HCT116 (cell line): Measurements from ENCODE around the gene LARP1. TPM values are rescaled to one million over a fixed set of nuclear protein-coding genes. Genes with fewer than 3 reads are reported as not detected.

Source experiments
- ATAC-seq: fragments of 200-7000 bp; cut with Tn5 transposase; 2 replicates; pipeline ENCODE4 v1.9.1; 2020; ENCODE audit warnings: mild to moderate bottlenecking, moderate library complexity
- BruUV-seq: library from RNA; stranded (reverse); fragments of 400-500 nt; replicated peaks from 2 replicates; lab custom pipeline; 2021; lab: Mats Ljungman, UMichigan
- CTCF ChIA-PET: fragments of 300-600 bp; sonication (Branson Sonifier 250); formaldehyde crosslinking; loops from one replicate; lab custom pipeline; 2021; ENCODE audit warnings: antibody characterized with exemption; lab: Charles Lee
- POLR2A ChIA-PET: fragments of 300-600, 350-600 bp; sonication (Branson Sonifier 250); formaldehyde crosslinking; loops from one replicate; lab custom pipeline; 2021; ENCODE audit warnings: antibody characterized with exemption; lab: Charles Lee
- RAD21 ChIA-PET, 2 experiments: fragments of 300-600 bp; sonication (Branson Sonifier 250); formaldehyde crosslinking; loops; one replicate each; lab custom pipeline; 2023; ENCODE audit warnings: low total read pairs in 2 of 2; ENCODE audit not compliant: uncharacterized antibody in 2 of 2, unreplicated experiment in 2 of 2, low non-redundant PET in 1 of 2; lab: Charles Lee
- DNase-seq: peaks from one replicate; pipeline ENCODE4 v3.0.0-alpha.2; 2010; ENCODE audit warnings: low read depth, low spot score
- H2AFZ ChIP-seq: fragments of 200-600 bp; shearing (Covaris generic), sonication (generic); 2 replicates; pipeline ENCODE4 v1.6.1; 2017; ENCODE audit warnings: low read depth, mixed run types, mixed read lengths, antibody characterized with exemption, low read length; ENCODE audit not compliant: poor library complexity, severe bottlenecking
- H3K27ac ChIP-seq: 2 replicates; pipeline ENCODE4 v1.5.1; 2012; ENCODE audit warnings: low read depth, low read length
- H3K27me3 ChIP-seq: fragments of 200-600 bp; sonication (generic); 2 replicates; pipeline ENCODE4 v1.6.1; 2016; ENCODE audit warnings: mixed run types, low read length, mixed read lengths; ENCODE audit not compliant: insufficient read depth
- H3K36me3 ChIP-seq, 2 experiments: fragments of 200-500 bp in 1 of 2; fragments of 200-600 bp in 1 of 2; sonication (Bioruptor generic) in 1 of 2; sonication (generic) in 1 of 2; 2 replicates each; pipeline versions ENCODE4 v1.5.1 to v1.6.1; 2014 to 2016; ENCODE audit warnings: low read length in 2 of 2, inconsistent platforms in 1 of 2, mixed read lengths in 1 of 2, mixed run types in 1 of 2; ENCODE audit not compliant: insufficient read depth in 2 of 2, control insufficient read depth in 1 of 2
- H3K4me1 ChIP-seq, 2 experiments: fragments of 200-600 bp in 1 of 2; sonication (generic) in 1 of 2; 2 replicates each; pipeline versions ENCODE4 v1.5.1 to v1.6.1; 2012 to 2017; ENCODE audit warnings: low read length in 2 of 2, inconsistent platforms in 1 of 2, mild to moderate bottlenecking in 1 of 2, mixed read lengths in 1 of 2, mixed run types in 1 of 2, moderate library complexity in 1 of 2; ENCODE audit not compliant: insufficient read depth in 2 of 2, control insufficient read depth in 1 of 2
- H3K4me2 ChIP-seq: fragments of 200-600 bp; sonication (generic); 2 replicates; pipeline ENCODE4 v1.6.1; 2017; ENCODE audit warnings: mixed run types, low read length, mixed read lengths
- H3K4me3 ChIP-seq, 2 experiments: fragments of 200-600 bp in 1 of 2; sonication (generic) in 1 of 2; replicated peaks in 1 of 2; 2 replicates each; pipeline ENCODE4 v1.5.1; 2011 to 2016; ENCODE audit warnings: low read length in 2 of 2, control low read depth in 1 of 2, low read depth in 1 of 2, mild to moderate bottlenecking in 1 of 2, mixed read lengths in 1 of 2, mixed run types in 1 of 2
- H3K79me2 ChIP-seq: fragments of 200-600 bp; sonication (generic); 2 replicates; pipeline ENCODE4 v1.6.1; 2017; ENCODE audit warnings: mild to moderate bottlenecking, mixed run types, low read length, moderate library complexity, mixed read lengths; ENCODE audit not compliant: insufficient read depth
- H3K9ac ChIP-seq: fragments of 200-600 bp; sonication (generic); 2 replicates; pipeline ENCODE4 v1.6.1; 2016; ENCODE audit warnings: low read length, mixed read lengths
- H3K9me2 ChIP-seq: fragments of 200-600 bp; sonication (generic), shearing (Covaris generic); 2 replicates; pipeline ENCODE4 v1.6.1; 2017; ENCODE audit warnings: mixed run types, mild to moderate bottlenecking, moderate library complexity; ENCODE audit not compliant: insufficient read depth
- H3K9me3 ChIP-seq, 2 experiments: fragments of 200-500 bp in 1 of 2; fragments of 200-600 bp in 1 of 2; sonication (Bioruptor generic) in 1 of 2; sonication (generic) in 1 of 2; 2 replicates each; pipeline ENCODE4 v1.6.1; 2014 to 2017; ENCODE audit warnings: low read length in 2 of 2, mixed read lengths in 2 of 2, inconsistent platforms in 1 of 2, low read depth in 1 of 2, mild to moderate bottlenecking in 1 of 2, mixed run types in 1 of 2, moderate library complexity in 1 of 2; ENCODE audit not compliant: control insufficient read depth in 1 of 2, insufficient read depth in 1 of 2
- H4K20me1 ChIP-seq: fragments of 200-600 bp; sonication (generic), shearing (Covaris generic); 2 replicates; pipeline ENCODE4 v1.6.1; 2017; ENCODE audit warnings: mixed run types, mild to moderate bottlenecking, moderate library complexity; ENCODE audit not compliant: insufficient read depth
- ATF3 ChIP-seq: IDR thresholded peaks from 2 replicates; pipeline ENCODE4 v1.6.1; 2012
- CEBPB ChIP-seq: IDR thresholded peaks from 2 replicates; pipeline ENCODE4 v1.6.1; 2012; ENCODE audit warnings: low read depth
- CTCF ChIP-seq, 3 experiments: fragments of 200-600 bp in 1 of 3; sonication (generic) in 1 of 3; IDR thresholded peaks in 2 of 3; conservative IDR thresholded peaks in 1 of 3; 2 replicates each; pipeline ENCODE4 v1.5.1; 2012 to 2017; ENCODE audit warnings: low read depth in 2 of 3, low read length in 2 of 3, antibody characterized with exemption in 1 of 3, borderline replicate concordance in 1 of 3, control low read depth in 1 of 3, mild to moderate bottlenecking in 1 of 3, mixed read lengths in 1 of 3, mixed run types in 1 of 3, moderate library complexity in 1 of 3; ENCODE audit not compliant: insufficient read depth in 1 of 3
- EGR1 ChIP-seq: IDR thresholded peaks from 2 replicates; pipeline ENCODE4 v1.6.1; 2012; ENCODE audit warnings: low read depth
- ELF1 ChIP-seq: IDR thresholded peaks from 2 replicates; pipeline ENCODE4 v1.6.1; 2012; ENCODE audit warnings: low read depth, borderline replicate concordance
- EZH2 ChIP-seq: fragments of 200-600 bp; sonication (generic); IDR thresholded peaks from 2 replicates; pipeline ENCODE4 v1.6.1; 2017; ENCODE audit warnings: antibody characterized with exemption, mixed run types
- EZH2phosphoT487 ChIP-seq: fragments of 200-600 bp; IDR thresholded peaks from 2 replicates; pipeline ENCODE4 v1.6.1; 2018; ENCODE audit warnings: antibody characterized with exemption, borderline replicate concordance
- POLR2A ChIP-seq: IDR thresholded peaks from 2 replicates; pipeline ENCODE4 v1.7.0; 2011; ENCODE audit warnings: borderline replicate concordance; ENCODE audit not compliant: insufficient read depth, insufficient read length; ENCODE audit errors: extremely low read depth
- POLR2AphosphoS5 ChIP-seq: IDR thresholded peaks from 2 replicates; pipeline ENCODE4 v1.6.1; 2011; ENCODE audit warnings: mild to moderate bottlenecking, low read depth, low read length, moderate library complexity
- RAD21 ChIP-seq: IDR thresholded peaks from 2 replicates; pipeline ENCODE4 v1.6.1; 2012; ENCODE audit warnings: low read depth, mild to moderate bottlenecking
- SIN3A ChIP-seq: IDR thresholded peaks from 2 replicates; pipeline ENCODE4 v1.6.1; 2012; ENCODE audit warnings: low read depth
- SP1 ChIP-seq: IDR thresholded peaks from 2 replicates; pipeline ENCODE4 v1.6.1; 2012; ENCODE audit warnings: low read depth
- SRF ChIP-seq: IDR thresholded peaks from 2 replicates; pipeline ENCODE4 v1.6.1; 2012; ENCODE audit warnings: low read depth
- TCF7L2 ChIP-seq: IDR thresholded peaks from 2 replicates; pipeline ENCODE4 v1.7.0; 2011; ENCODE audit warnings: borderline replicate concordance, inconsistent platforms; ENCODE audit not compliant: insufficient read depth, insufficient read length; ENCODE audit errors: extremely low read depth
- YY1 ChIP-seq: IDR thresholded peaks from 2 replicates; pipeline ENCODE4 v1.6.1; 2011; ENCODE audit warnings: low read length, low read depth, moderate library complexity, mild to moderate bottlenecking; ENCODE audit not compliant: insufficient replicate concordance; ENCODE audit errors: extremely low read depth
- ZBTB33 ChIP-seq: IDR thresholded peaks from 2 replicates; pipeline ENCODE4 v1.6.1; 2011; ENCODE audit warnings: mild to moderate bottlenecking, low read length, moderate library complexity; ENCODE audit not compliant: insufficient replicate concordance; ENCODE audit errors: extremely low read depth
- intact Hi-C: fragments of 100-400 bp; cut with micrococcal nuclease; formaldehyde crosslinking; loops from 2 replicates; pipeline ENCODE4 v1.10.0; 2022
- total RNA-seq: library from RNA; stranded (reverse); gene quantifications from one replicate; pipeline ENCODE4 v1.2.1, GENCODE V29; 2021; ENCODE audit not compliant: unreplicated experiment

LARP1 gene
- total RNA-seq, 1 experiment from 2014 or later, result 201 TPM

GRCh38 chr5:154783774-154784460, 28.7 kb downstream of the LARP1 start:
- ChIA-PET POLR2A (no interaction called here), RAD21 (no interaction called here), CTCF (no interaction called here)
- peaks cover 100% of the 10 kb centered on the region for H3K79me2 ChIP-seq
- no TSS peak for BruUV-seq
- no peaks in the 10 kb centered on the region for H3K27me3 ChIP-seq
- peaks cover 54% of the 10 kb centered on the region; the same call in 1 of the 2 replicates for H4K20me1 ChIP-seq
- H2AFZ ChIP-seq, result no peak overlapping the region
- no peak overlapping the region for H3K9ac ChIP-seq
- no peak for DNase-seq
- no peaks in the 10 kb centered on the region for H3K9me2 ChIP-seq
- no peak overlapping the region for H3K4me2 ChIP-seq
- intact Hi-C loops, result no loop called here
- no peaks in the 10 kb centered on the region for H3K9me3 ChIP-seq
- no peak for TF ChIP-seq EZH2phosphoT487
- no peak for TF ChIP-seq SRF
- no peak for TF ChIP-seq POLR2AphosphoS5
- TF ChIP-seq CEBPB, result no peak
- peaks cover 4 to 17% of the 10 kb centered on the region in 2 experiments; a peak in 3 of 4 replicates for H3K4me1 ChIP-seq
- H3K36me3 ChIP-seq, result 0 out of 4 replicates have a peak, but pooled peaks cover 0 to 8% of the 10 kb centered on the region in 2 experiments
- H3K27ac ChIP-seq, result no peak overlapping the region
- H3K4me3 ChIP-seq, result no peak overlapping the region
- no peak for ATAC-seq

GRCh38 chr5:154784856-154785255, 29.7 kb downstream of the LARP1 start:
- peaks cover 98% of the 10 kb centered on the region for H3K79me2 ChIP-seq
- TF ChIP-seq SRF, result no peak
- no peak for TF ChIP-seq RAD21
- TF ChIP-seq EGR1, result no peak
- no peak for TF ChIP-seq POLR2A
- no peak for TF ChIP-seq POLR2AphosphoS5
- TF ChIP-seq ELF1, result no peak
- TF ChIP-seq ATF3, result no peak
- TF ChIP-seq SP1, result no peak
- no peak for TF ChIP-seq SIN3A
- TF ChIP-seq ZBTB33, result no peak
- TF ChIP-seq CTCF (IDR thresholded peaks at IDR 0.05 in 2 of 3, conservative IDR thresholded peaks at IDR 0.05 in 1 of 3; ENCODE audit: borderline replicate concordance in 1 of 3, insufficient read depth in 1 of 3, low read depth in 2 of 3, low read length in 2 of 3), result no peak
- TF ChIP-seq TCF7L2, result no peak
- no peak for TF ChIP-seq YY1
- no peak for TF ChIP-seq EZH2

More at GRCh38 chr5:154784856-154785255, 29.7 kb downstream of the LARP1 start:
- Histone ChIP-seq H3K27ac (no peak overlapping the region), H3K27me3 (no peaks in the 10 kb centered on the region), H2AFZ (no peak overlapping the region), H3K9ac (no peak overlapping the region), H3K36me3 (peaks cover 0 to 12% of the 10 kb centered on the region in 2 experiments; a peak in 1 of 4 replicates), H3K4me3 (no peak overlapping the region), H3K4me2 (no peak overlapping the region), H3K9me3 (no peaks in the 10 kb centered on the region), H3K9me2 (no peaks in the 10 kb centered on the region), H4K20me1 (peaks cover 49% of the 10 kb centered on the region; the same call in 1 of the 2 replicates), H3K4me1 (peaks cover 0 to 8% of the 10 kb centered on the region in 2 experiments; a peak in 1 of 4 replicates)
- ChIA-PET POLR2A (no interaction called here), RAD21 (no interaction called here), CTCF (no interaction called here)
- DNase-seq, result no peak
- ATAC-seq, result no peak
- intact Hi-C loops, result no loop called here
- BruUV-seq, result no TSS peak
